Glomerular visceral epithelial cell (primary cell): ENCODE results near the gene CDC42EP5.
A peak's percentile ranks its signal among the peaks of the same experiment; 100 is the strongest.

Experiments used
- DNase-seq: peaks from one replicate; pipeline ENCODE4 v3.0.0-alpha.2; 2016; ENCODE audit errors: extremely low spot score

Gene CDC42EP5

GRCh38 chr19:54462655-54463530, 10.2 kb downstream of the CDC42EP5 start:
- DNase-seq: peak; percentile 41

GRCh38 chr19:54462047-54462654, 10.9 kb downstream of the CDC42EP5 start:
- DNase-seq: no peak

- DNase-seq: no peak
These were observed 11.5 kb downstream of the CDC42EP5 start for GRCh38 chr19:54461613-54462012.

- DNase-seq: no peak
These were observed 11.9 kb downstream of the CDC42EP5 start for GRCh38 chr19:54461210-54461609.

- DNase-seq: no peak
These were observed 12.7 kb downstream of the CDC42EP5 start for GRCh38 chr19:54460230-54461005.

GRCh38 chr19:54459282-54460229, 13.5 kb downstream of the CDC42EP5 start:
- no peak for DNase-seq

- no peak for DNase-seq
These were observed 14.3 kb downstream of the CDC42EP5 start for GRCh38 chr19:54458648-54459281.

GRCh38 chr19:54457773-54458647, 15.1 kb downstream of the CDC42EP5 start:
- no peak for DNase-seq

- DNase-seq: no peak
These were observed 16.4 kb downstream of the CDC42EP5 start for GRCh38 chr19:54456423-54457373.

- DNase-seq: no peak
These were observed 17.2 kb downstream of the CDC42EP5 start for GRCh38 chr19:54455786-54456422.

GRCh38 chr19:54454781-54455675, 18.1 kb downstream of the CDC42EP5 start:
- DNase-seq: no peak

GRCh38 chr19:54453921-54454780, 18.9 kb downstream of the CDC42EP5 start:
- no peak for DNase-seq

GRCh38 chr19:54452626-54453025, 20.5 kb downstream of the CDC42EP5 start:
- no peak for DNase-seq

- no peak for DNase-seq
These were observed 21.1 kb downstream of the CDC42EP5 start for GRCh38 chr19:54451997-54452396.

GRCh38 chr19:54451331-54451871, 21.7 kb downstream of the CDC42EP5 start:
- peak; percentile 32 for DNase-seq

- DNase-seq: no peak
These were observed 23.4 kb downstream of the CDC42EP5 start for GRCh38 chr19:54449701-54450069.
